ENCODE results near the gene HSD17B13. TPM values are rescaled to one million over a fixed set of nuclear protein-coding genes. Genes with fewer than 3 reads are reported as not detected.
A peak's percentile ranks its signal among the peaks of the same experiment; 100 is the strongest.

HSD17B13 gene
- polyA plus RNA-seq, 1 of the 3 experiments (the other 2 are of a cell fraction), result 0.13 TPM

DNA sequence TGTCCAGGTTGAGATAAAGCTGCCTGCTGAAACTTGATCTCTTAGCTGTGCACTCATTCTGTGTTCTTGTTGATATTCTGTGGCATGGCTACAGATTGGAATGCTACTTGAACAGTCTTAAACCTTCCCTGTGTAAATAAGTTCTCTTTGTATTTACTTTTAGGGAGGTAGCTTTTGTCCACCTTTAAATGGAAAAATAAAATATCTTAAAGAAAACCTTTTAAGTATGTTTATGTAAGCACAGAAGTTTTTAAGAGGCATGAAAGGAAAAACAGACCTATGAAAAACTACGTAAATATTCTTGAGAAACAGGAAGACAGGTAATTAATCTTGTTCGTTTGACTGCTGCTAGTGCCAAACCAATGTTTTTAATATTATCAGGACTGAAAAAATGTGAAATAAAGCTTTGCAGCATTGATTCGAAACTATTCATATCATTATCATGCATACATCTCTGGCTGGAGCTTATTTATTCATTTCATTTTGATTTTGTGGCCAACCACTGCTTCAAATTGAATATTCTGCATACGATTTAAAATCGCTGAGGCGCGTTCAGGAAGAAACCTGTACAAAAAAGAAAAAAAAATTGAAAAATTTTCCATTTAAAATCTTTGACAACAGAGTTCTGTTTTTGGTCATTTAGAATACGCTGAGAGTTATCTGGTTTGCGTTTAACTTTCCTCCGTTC lies 17.8 kb downstream of the HSD17B13 start:
- TF ChIP-seq YY1 (IDR thresholded peaks at IDR 0.05; ENCODE audit: low read depth) (no peak), CHD2 (IDR thresholded peaks at IDR 0.05; ENCODE audit: low read length, partially characterized antibody) (no peak), POLR2AphosphoS5 (IDR thresholded peaks at IDR 0.05; ENCODE audit: low read depth, low read length) (no peak), RFX5 (IDR thresholded peaks at IDR 0.05; ENCODE audit: low read length) (no peak), GABPA (IDR thresholded peaks at IDR 0.05; ENCODE audit: low read depth) (no peak), SMC3 (IDR thresholded peaks at IDR 0.05; ENCODE audit: low read depth, low read length) (no peak), GATA2 (CRISPR knock-in tag; IDR thresholded peaks at IDR 0.05) (no peak), RXRA (IDR thresholded peaks at IDR 0.05; ENCODE audit: borderline replicate concordance, low read depth) (no peak), FOSL2 (IDR thresholded peaks at IDR 0.05; ENCODE audit: borderline replicate concordance, low read depth) (no peak), NFIC (IDR thresholded peaks at IDR 0.05; ENCODE audit: borderline replicate concordance) (no peak), ELF1 (IDR thresholded peaks at IDR 0.05) (no peak), TAF1 (IDR thresholded peaks at IDR 0.05; ENCODE audit: borderline replicate concordance, low read depth, low read length) (no peak), RCOR1 (IDR thresholded peaks at IDR 0.05; ENCODE audit: low read length) (no peak), FOXM1 (IDR thresholded peaks at IDR 0.05; ENCODE audit: low read depth) (no peak), TCF12 (IDR thresholded peaks at IDR 0.05) (no peak), EP300 (IDR thresholded peaks at IDR 0.05; ENCODE audit: borderline replicate concordance in 1 of 2, low read depth in 1 of 2, low read length in 1 of 2) (no peak)
- TF ChIP-seq, protein P1, sequence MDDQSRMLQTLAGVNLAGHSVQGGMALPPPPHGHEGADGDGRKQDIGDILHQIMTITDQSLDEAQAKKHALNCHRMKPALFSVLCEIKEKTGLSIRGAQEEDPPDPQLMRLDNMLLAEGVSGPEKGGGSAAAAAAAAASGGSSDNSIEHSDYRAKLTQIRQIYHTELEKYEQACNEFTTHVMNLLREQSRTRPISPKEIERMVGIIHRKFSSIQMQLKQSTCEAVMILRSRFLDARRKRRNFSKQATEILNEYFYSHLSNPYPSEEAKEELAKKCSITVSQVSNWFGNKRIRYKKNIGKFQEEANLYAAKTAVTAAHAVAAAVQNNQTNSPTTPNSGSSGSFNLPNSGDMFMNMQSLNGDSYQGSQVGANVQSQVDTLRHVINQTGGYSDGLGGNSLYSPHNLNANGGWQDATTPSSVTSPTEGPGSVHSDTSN (IDR thresholded peaks at IDR 0.05), result no peak
- TF ChIP-seq, protein P2, sequence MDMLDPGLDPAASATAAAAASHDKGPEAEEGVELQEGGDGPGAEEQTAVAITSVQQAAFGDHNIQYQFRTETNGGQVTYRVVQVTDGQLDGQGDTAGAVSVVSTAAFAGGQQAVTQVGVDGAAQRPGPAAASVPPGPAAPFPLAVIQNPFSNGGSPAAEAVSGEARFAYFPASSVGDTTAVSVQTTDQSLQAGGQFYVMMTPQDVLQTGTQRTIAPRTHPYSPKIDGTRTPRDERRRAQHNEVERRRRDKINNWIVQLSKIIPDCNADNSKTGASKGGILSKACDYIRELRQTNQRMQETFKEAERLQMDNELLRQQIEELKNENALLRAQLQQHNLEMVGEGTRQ (IDR thresholded peaks at IDR 0.05; ENCODE audit: borderline replicate concordance, low read depth, low read length), result no peak
- TF ChIP-seq, protein P3, sequence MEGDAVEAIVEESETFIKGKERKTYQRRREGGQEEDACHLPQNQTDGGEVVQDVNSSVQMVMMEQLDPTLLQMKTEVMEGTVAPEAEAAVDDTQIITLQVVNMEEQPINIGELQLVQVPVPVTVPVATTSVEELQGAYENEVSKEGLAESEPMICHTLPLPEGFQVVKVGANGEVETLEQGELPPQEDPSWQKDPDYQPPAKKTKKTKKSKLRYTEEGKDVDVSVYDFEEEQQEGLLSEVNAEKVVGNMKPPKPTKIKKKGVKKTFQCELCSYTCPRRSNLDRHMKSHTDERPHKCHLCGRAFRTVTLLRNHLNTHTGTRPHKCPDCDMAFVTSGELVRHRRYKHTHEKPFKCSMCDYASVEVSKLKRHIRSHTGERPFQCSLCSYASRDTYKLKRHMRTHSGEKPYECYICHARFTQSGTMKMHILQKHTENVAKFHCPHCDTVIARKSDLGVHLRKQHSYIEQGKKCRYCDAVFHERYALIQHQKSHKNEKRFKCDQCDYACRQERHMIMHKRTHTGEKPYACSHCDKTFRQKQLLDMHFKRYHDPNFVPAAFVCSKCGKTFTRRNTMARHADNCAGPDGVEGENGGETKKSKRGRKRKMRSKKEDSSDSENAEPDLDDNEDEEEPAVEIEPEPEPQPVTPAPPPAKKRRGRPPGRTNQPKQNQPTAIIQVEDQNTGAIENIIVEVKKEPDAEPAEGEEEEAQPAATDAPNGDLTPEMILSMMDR (IDR thresholded peaks at IDR 0.05), result no peak
- TF ChIP-seq, protein P4, sequence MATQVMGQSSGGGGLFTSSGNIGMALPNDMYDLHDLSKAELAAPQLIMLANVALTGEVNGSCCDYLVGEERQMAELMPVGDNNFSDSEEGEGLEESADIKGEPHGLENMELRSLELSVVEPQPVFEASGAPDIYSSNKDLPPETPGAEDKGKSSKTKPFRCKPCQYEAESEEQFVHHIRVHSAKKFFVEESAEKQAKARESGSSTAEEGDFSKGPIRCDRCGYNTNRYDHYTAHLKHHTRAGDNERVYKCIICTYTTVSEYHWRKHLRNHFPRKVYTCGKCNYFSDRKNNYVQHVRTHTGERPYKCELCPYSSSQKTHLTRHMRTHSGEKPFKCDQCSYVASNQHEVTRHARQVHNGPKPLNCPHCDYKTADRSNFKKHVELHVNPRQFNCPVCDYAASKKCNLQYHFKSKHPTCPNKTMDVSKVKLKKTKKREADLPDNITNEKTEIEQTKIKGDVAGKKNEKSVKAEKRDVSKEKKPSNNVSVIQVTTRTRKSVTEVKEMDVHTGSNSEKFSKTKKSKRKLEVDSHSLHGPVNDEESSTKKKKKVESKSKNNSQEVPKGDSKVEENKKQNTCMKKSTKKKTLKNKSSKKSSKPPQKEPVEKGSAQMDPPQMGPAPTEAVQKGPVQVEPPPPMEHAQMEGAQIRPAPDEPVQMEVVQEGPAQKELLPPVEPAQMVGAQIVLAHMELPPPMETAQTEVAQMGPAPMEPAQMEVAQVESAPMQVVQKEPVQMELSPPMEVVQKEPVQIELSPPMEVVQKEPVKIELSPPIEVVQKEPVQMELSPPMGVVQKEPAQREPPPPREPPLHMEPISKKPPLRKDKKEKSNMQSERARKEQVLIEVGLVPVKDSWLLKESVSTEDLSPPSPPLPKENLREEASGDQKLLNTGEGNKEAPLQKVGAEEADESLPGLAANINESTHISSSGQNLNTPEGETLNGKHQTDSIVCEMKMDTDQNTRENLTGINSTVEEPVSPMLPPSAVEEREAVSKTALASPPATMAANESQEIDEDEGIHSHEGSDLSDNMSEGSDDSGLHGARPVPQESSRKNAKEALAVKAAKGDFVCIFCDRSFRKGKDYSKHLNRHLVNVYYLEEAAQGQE (IDR thresholded peaks at IDR 0.05; ENCODE audit: low read depth, low read length), result no peak
- H3K4me2 ChIP-seq, result no peak overlapping the region
- H3K27me3 ChIP-seq (ENCODE audit: insufficient read depth), result no peaks in the 10 kb centered on the region
- no peak overlapping the region for H2AFZ ChIP-seq (ENCODE audit: low read depth)
- no peaks in the 10 kb centered on the region; a peak in 1 of 4 replicates for H3K4me1 ChIP-seq (ENCODE audit: control insufficient read depth in 1 of 2, insufficient read depth in 2 of 2, low read depth in 1 of 2, low read length in 1 of 2)
- peak overlapping the region in 1 of 2 experiments; percentile 16; a peak in 1 of 4 replicates for H3K27ac ChIP-seq (ENCODE audit: low read depth in 2 of 2, low read length in 1 of 2)
- WGBS (ENCODE audit: low lambda C conversion rate), result 81% methylated on average over 10 of the region's 10 CpGs
- no peaks in the 10 kb centered on the region for H3K9me2 ChIP-seq
- no peaks in the 10 kb centered on the region for H3F3A ChIP-seq (replicated peaks; ENCODE audit: insufficient read depth)
- H3K9me3 ChIP-seq, result no peaks in the 10 kb centered on the region
- H3K9ac ChIP-seq, result no peak overlapping the region
- no peaks in the 10 kb centered on the region for H3K36me3 ChIP-seq (replicated peaks in 1 of 2; ENCODE audit: control insufficient read depth in 1 of 2, insufficient read depth in 2 of 2, low read length in 1 of 2)
- H4K20me1 ChIP-seq (ENCODE audit: insufficient read depth), result no peaks in the 10 kb centered on the region
- H3K4me3 ChIP-seq (ENCODE audit: low read depth in 2 of 2, low read length in 1 of 2), result no peak overlapping the region
- CTCF ChIA-PET, result interaction anchor here (0.6 kb wide), 1 partner anchor 408 kb away, joined by 3 read pairs; no protein-coding TSS in a partner anchor
- POLR2A ChIA-PET, result interaction anchor here (0.6 kb wide), 1 partner anchor 16 kb away, joined by 4 read pairs; no protein-coding TSS in a partner anchor
- no peaks in the 10 kb centered on the region for H3K79me2 ChIP-seq (ENCODE audit: insufficient read depth)
- no peak for DNase-seq
